ENCODE results near the gene CGN. TPM values are rescaled to one million over a fixed set of nuclear protein-coding genes. Genes with fewer than 3 reads are reported as not detected.

The CGN gene
- 1 to 10 TPM; 1.7 to 1.9 TPM for total RNA-seq

- ATAC-seq = peak; percentile 99
- no peaks in the 10 kb centered on the region for H3K9me3 Mint-ChIP-seq
- TF ChIP-seq CTCF (IDR thresholded peaks at IDR 0.05) = no peak
- H3K27me3 Mint-ChIP-seq = no peaks in the 10 kb centered on the region
- DNase-seq = peak; percentile 86
- peaks cover 27% of the 10 kb centered on the region for H3K4me1 Mint-ChIP-seq (ENCODE audit: low read depth)
- H3K27ac Mint-ChIP-seq = peak within 1 kb of the TSS; percentile 69
- intact Hi-C loops (cut with micrococcal nuclease) = loop anchor here (10.0 kb wide), 1 partner anchor 66 kb away; no protein-coding TSS in a partner anchor
- no peaks in the 10 kb centered on the region for H3K36me3 Mint-ChIP-seq (ENCODE audit: low read depth)
- CTCF ChIA-PET = interaction anchor here (0.6 to 1.9 kb wide), 5 partner anchors 9 to 67 kb away, joined by 3 to 6 read pairs (median 4); no protein-coding TSS in a partner anchor
- peak within 1 kb of the TSS; percentile 80 for H3K4me3 Mint-ChIP-seq
- POLR2A ChIA-PET = no interaction called here
These were observed at the start of gene CGN for GRCh38 chr1:151510957-151511635. Gene CGN, plus strand, starts transcription at chr1:151511387. Its CDS starts 7,133 bp downstream, at chr1:151518520.

DNA sequence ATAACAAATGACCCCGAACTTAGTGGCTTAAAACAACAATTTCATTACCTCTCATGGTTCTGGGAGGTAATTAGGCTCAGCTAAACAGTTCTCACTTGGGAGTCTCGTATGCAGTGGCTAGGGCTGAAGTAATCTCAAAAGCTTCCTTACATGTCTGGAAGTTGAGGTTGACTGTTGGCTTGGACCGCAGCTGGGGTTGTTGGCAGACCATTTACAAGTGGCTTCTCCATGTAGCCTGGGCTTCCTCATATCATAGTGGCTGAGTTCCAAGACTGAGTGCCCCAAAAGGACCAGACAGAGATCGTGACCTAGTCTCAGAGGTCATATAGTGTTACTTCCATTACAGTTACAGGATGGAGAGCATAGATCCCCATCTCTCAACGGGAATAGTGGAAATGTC, 49.5 kb upstream of the CGN start:
- no peak for DNase-seq
- H3K4me1 Mint-ChIP-seq (ENCODE audit: low read depth) = peaks cover 10% of the 10 kb centered on the region
- ATAC-seq = no peak
- H3K27ac Mint-ChIP-seq = no peak overlapping the region
- TF ChIP-seq CTCF (IDR thresholded peaks at IDR 0.05) = no peak
- POLR2A ChIA-PET = no interaction called here
- H3K27me3 Mint-ChIP-seq = peaks cover 8% of the 10 kb centered on the region
- intact Hi-C loops (cut with micrococcal nuclease) = no loop called here
- H3K36me3 Mint-ChIP-seq (ENCODE audit: low read depth) = peaks cover 7% of the 10 kb centered on the region
- H3K4me3 Mint-ChIP-seq = no peak overlapping the region
- CTCF ChIA-PET = no interaction called here
- no peaks in the 10 kb centered on the region for H3K9me3 Mint-ChIP-seq

- no peak for TF ChIP-seq CTCF (IDR thresholded peaks at IDR 0.05)
- H3K27ac Mint-ChIP-seq = no peak overlapping the region
- peaks cover 8% of the 10 kb centered on the region for H3K27me3 Mint-ChIP-seq
- intact Hi-C loops (cut with micrococcal nuclease) = no loop called here
- H3K4me3 Mint-ChIP-seq = no peak overlapping the region
- ATAC-seq (no peak), DNase-seq (no peak)
- no peaks in the 10 kb centered on the region for H3K36me3 Mint-ChIP-seq (ENCODE audit: low read depth)
- H3K9me3 Mint-ChIP-seq = no peaks in the 10 kb centered on the region
- ChIA-PET POLR2A (interaction anchor here (0.6 to 0.7 kb wide), 2 partner anchors 13 to 364 kb away, joined by 3 read pairs; no protein-coding TSS in a partner anchor), CTCF (interaction anchor here (1.1 to 3.9 kb wide), 3 partner anchors 10 to 129 kb away, joined by 3 to 12 read pairs (median 9); no protein-coding TSS in a partner anchor)
- H3K4me1 Mint-ChIP-seq (ENCODE audit: low read depth) = peaks cover under 1% of the 10 kb centered on the region
These were observed 46.2 kb upstream of the CGN start for GRCh38 chr1:151465026-151465425.

DNA sequence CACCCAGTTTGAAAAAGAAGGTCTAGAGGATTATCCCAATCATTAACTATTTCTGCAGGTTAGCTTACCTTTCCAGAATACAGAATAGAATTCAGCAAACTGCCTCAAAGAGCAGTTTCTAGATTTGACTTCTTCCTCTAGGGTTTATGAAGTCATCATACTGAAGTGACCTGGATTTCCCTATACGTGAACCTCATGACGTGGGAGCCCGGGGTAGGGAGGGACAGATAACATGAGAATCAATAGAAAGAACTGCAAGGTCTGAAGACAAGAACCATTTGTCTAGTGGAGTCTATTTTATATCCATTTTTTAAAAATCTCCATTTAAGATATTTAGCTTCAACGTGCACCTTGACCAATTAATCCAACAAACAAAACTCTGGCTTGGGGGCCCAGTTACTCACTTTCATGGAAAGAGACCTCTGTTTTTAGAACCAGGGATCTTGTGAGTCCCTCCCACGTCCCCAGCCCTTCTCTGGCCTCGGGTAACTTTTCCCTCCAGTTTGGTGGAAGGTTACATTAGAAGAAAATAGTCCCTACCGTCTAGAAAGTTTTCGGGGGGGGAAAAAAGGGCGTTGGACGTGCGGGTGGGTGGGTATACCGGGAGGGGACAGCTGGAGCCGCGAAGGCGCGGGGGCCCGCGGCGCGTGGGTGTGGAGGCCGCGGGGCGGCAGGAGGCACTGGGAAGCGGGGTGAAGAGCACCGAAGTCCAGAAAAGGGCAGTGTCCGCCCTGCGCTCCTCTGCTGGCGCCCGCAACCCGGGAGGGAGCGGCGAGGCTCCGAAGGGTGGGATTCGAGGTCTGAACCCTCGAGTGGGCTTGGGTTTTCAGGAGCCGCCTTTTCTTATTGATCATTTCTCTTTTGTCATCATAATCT, 38.1 kb upstream of the CGN start:
- Mint-ChIP-seq H3K27ac (peak overlapping the region; percentile 69), H3K27me3 (peaks cover 3% of the 10 kb centered on the region), H3K4me1 (ENCODE audit: low read depth) (peaks cover 19% of the 10 kb centered on the region), H3K9me3 (no peaks in the 10 kb centered on the region), H3K36me3 (ENCODE audit: low read depth) (no peaks in the 10 kb centered on the region), H3K4me3 (peak overlapping the region; percentile 59)
- ATAC-seq = peak; percentile 10
- ChIA-PET POLR2A (interaction anchor here (0.9 to 2.0 kb wide), 2 partner anchors 12 to 14 kb away, joined by 4 to 9 read pairs; partner anchors contain the start of gene POGZ), CTCF (interaction anchor here (1.0 to 2.4 kb wide), 4 partner anchors 8 to 121 kb away, joined by 3 to 12 read pairs (median 4); partner anchors contain the start of gene POGZ)
- DNase-seq = peak; percentile 38
- intact Hi-C loops (cut with micrococcal nuclease) = no loop called here
- TF ChIP-seq CTCF (IDR thresholded peaks at IDR 0.05) = no peak

Measured in activated CD8-positive, alpha-beta T cell treated with anti-CD3 and anti-CD28 coated beads for 36 hours (primary cell).